GM18519 (cell line): ENCODE results near the gene WSCD2.

Experiments
- ATAC-seq: cut with Tn5 transposase; IDR thresholded peaks from one replicate; pipeline ENCODE4 v1.9.1; 2021; ENCODE audit warnings: mild to moderate bottlenecking, moderate library complexity; ENCODE audit not compliant: unreplicated experiment, low FRiP score

The WSCD2 gene

DNA sequence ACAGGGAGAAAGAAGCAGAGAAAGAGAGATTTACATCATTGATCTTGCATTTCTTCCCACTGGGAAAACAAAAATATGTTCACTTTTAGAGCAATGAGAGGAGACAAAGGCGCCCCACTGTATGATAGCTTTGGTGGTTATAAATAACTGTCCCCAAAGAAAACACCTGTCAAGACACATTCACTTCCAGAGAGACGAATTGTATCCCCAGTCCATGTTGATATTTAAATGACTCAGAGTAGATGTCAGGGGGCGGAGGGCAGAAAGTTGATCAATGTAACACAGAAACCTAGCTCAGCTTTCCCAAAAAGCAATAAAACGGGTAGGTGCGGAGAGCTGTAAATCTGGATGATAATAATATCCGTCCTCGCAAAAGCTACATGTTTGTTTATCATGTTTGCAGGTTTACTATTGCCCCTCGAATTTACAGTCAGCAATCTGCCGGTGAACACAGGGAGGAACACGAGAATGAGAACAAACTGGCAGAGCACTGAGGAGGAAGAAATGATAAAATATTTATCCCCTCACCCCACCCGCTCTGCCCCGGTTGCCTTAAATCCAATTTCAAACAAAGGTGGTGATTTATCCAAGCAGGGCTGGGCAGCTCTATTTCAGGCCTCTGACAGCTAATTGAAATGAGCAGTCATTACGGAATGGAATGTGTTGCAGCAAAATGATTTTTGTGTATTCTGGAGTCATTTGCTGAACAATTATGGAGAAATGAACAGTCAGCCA is 125.6 kb downstream of the WSCD2 start:
- no peak for ATAC-seq

DNA sequence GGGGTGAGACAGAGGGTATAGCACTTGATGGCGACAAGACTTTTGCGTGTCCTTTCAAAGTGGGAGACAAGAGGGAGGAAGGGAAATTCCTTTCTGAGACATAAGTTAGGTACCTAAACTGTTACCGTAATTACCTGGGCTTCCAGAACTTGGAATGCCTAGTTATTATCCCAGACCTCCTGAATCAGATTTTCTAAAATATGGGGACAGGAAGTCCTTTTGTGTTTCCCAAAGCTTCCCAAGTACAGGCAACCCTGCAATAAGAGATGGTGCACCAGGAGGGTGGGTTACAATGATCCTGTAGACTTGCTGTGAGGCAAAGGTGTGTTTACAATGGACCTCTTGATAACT is 126.1 kb downstream of the WSCD2 start:
- ATAC-seq = no peak

DNA sequence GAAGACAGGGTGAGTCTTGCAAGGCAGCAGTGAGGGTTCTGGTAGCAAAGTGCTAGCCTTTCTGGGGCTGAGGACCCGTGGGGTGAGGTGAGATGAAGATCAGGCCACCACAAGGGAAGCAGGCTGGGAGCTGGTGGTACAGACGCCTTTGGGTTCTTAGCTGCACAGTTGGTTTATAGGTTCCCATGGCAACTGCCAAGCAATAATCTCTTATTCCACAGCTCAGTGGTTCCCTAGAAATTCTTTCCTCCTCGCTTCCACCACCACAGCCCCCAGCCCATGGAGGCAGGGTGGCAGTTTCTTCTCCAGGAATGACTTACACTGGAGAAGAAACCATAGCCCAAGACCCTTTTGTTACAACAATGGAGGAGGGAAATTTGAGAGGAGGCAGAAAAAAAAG is 127.9 kb downstream of the WSCD2 start:
- ATAC-seq = no peak

DNA sequence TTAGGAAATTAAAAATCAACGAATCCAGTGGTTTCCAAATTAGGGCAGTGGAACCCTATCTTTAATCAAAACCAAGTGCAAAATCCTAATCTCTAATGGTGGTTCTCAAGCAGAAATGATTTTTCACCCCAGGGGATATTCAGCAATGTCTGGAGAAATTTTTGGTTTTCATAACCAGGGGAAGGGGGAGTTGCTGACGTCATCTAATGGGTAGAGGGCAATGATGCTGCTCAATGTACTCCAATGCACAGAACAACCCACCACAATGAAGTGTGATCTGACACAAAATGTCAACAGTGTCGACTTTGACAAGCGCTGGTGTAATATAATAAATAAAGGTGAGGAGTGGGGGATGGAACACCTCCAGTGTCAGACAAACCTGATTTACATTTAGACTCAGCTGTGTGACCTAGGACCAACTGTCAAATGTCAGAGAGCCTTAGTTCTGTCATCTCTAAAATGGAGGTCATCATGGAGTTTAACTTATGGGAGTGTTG is 128.6 kb downstream of the WSCD2 start:
- ATAC-seq = no peak

DNA sequence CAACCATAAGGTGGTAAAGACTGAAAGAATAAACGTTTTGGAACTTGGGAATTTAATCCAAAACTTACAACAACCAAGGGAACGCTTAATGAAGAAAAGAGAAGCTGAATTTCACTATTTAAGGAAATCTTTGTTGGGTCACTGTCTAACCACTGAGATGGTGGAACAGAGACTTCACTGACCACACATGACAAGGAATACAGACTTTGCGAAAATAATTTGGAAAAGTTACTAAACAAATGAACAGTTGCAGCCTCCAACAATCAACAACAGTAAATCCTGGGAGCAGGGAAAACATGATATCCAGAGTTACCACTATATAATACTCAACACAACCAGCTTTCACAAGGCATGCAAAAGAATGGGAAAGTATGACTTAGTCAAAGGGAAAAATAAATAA is 131.0 kb downstream of the WSCD2 start:
- ATAC-seq = no peak

DNA sequence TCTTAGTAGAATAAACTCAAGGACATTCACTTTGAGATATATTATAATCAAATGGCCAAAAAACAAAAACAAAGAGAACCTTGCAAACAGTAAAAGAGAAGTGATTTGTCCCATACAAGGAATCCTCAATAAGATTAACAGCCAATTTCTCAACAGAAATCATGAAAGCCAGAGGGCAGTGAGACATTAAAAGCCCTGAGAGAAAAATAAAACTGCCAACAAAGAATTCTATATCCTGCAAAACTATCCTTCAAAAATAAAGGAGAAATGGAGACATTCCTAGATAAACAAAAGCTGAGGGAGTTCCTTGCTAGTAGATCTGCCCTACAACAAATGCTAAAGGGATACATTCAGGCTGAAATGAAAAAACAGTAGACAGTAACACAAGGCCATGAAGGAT is 131.9 kb downstream of the WSCD2 start:
- no peak for ATAC-seq

DNA sequence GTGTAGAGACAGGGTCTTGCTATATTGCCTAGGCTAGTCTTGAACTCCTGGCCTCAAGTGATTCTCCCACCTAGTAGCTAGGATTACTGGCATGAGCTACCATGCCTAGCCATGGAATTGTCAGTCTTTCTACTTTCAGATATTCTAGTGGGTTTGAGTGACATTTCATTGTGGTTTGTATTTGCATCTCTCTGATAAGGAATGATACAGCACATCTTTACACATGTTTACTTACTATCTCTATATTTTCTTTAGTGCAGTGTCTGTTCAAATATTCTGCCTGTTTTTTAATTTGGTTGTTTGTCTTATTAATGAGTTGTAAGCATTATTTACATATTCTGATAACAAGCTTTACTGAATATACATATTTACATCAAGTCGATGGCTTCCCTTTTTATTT is 136.4 kb downstream of the WSCD2 start:
- no peak for ATAC-seq

DNA sequence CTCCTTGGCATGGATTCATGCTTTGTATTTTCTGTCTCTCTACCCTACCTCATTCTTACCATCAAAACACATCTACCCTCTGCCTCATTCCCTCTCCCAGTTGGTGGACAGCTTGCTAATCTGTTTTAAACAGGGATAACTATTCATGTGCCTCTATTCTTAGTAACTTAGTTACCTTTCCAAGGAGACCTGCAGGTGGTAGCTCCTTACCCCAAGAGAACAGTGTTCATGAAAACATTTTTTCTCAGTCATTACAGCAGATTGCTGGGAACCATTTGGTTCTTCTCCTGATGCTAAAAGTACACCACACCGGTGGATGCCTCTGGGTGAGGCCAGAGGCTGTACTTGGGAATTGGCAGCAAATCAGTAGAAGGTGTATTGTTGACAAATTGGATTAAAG is 137.0 kb downstream of the WSCD2 start:
- ATAC-seq = no peak

DNA sequence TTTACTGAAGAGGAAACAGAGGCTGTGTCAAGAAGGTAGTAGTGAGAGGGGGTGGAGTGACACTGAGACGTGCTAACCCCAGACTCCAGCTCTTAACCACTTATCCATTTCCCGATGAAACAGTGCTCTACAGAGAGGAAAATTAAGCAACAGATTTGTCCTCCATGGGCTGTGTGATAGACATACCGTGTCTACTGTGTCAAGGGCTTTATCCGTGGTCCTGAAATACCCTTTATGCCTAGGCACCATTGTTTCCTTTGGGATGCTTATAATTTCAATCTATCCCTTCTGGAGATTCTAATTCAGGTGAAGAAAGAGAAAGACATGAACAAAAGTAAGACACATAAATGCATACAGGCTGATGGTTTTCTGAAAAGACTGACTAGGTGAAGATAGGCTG is 138.4 kb downstream of the WSCD2 start:
- no peak for ATAC-seq

DNA sequence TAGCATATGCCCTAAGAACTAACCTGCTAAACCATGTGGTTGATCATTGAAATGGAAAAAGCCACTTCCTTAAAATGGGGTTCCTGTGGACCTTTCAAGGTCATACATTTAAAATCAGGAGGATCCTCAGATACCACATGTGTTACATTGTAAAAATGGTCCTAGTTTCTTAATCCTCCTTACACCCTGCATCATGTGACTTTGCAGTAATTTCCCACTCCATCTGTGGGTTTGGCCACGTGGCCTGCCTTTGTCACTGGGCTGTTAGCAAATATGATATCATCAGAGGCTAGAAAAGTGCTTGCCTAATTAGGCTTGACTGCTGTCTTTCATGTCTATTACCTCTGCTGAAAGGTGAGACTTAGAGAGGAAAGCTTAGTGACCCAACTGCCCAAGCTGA is 139.3 kb downstream of the WSCD2 start:
- no peak for ATAC-seq

DNA sequence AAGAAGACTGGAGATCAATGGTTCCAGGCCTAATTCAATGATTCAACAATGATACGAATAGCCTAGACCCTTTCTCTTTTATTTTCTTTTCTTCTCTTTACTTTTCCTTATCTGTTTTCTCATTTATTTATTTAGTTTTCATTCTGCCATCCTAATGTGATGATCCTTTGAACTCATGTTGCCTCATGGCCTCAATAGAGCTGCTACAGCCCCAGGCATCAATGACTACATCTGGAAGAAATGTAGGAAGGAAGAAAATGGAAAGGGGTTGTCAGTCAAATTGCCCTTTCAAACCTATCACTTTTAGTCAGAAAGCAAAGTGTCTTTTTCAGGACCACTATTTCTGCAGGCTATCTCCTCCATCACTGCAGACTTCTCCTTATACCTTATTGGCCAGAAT is 140.1 kb downstream of the WSCD2 start:
- no peak for ATAC-seq

DNA sequence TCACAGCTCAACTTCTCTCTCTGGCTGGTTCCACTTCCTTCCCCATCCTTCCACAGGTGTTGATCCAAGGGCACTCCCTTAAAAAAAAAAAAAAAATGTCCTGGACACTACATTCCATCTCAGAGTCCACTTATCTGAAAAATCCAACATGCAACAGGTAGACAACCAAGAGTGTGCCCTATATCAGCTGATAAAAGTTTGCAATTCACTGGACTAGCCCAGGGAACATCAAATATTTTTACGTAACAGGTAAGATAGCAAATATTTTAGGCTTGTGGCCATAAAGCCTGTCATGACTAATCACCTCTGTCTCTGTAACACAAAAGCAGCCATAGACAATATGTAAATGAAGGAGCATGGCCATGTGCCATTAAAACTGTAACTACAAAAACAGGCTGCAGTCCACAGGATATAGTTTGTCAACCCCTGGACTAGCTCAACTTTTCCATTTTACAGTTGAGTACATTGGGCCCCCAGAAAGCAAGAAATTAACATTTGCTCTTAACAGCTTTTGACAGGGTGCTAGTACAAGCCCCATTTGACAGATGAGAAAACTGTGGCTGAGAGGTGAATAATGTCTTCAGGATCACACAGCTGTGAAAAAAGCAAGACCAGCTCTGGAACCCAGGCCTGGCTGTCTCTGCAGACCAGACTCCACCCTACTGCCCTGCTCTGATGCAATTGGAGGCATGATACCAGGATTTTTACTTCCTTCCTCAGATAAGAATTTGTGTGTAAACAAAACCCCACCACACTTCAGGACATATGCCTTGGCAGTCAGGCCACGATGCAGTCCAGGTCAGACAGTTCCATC is 141.2 kb downstream of the WSCD2 start:
- no peak for ATAC-seq

DNA sequence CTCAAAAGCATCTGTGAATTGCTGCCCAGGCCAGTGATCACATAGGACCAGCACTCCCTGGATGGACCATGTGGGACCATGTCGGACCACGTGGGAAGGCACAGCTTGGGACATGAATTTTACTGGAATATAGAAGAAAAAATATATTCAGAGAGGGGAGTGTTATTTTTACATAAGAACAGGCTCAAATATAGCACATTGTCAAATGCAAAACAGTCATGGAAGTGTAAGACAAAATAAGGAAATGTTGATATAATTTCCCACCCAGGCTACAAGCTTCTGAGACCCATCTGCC is 141.7 kb downstream of the WSCD2 start:
- no peak for ATAC-seq

DNA sequence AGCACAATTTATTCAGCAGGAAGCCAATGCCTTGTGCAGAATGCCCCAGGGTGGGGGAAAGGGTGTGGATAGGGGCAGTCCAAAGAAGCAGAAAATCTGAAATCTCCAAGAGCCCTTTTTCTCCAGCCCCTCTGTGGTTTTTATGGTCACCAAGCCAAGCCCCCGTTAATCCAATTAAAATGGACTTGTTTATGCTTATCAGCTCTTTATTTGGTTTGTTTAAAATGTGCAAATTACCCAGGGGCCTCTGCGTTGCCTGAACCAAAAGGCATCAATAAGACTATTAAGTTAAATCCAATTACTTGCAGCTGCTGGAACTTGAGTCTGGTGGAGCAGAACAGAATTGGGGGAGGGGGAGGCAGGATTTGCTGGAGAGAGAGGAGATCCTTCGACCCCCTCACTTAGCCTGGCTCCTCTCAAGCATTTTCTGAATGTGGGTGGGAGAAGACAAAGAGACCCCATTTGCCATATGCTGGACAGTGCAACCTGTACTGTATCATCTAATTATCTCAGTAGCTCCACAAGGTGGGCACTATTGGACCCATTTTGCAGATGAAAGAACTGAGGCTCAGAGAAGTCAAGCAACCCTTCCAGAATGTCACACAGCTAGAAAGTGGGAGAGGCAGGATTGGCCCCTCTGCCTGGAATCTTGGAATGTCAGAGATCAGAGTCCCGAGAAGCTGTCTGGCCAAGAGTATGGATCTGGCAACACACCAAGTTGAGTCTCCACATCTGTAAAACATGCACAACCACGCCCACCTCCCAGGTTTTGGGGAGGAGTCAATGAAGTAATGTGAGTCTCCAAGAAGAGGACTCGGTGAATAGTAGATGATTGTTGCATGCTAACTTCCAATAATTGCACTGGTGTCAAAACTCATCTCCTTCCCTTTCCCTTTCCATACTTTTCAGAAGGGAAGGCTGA is 143.1 kb downstream of the WSCD2 start:
- no peak for ATAC-seq

DNA sequence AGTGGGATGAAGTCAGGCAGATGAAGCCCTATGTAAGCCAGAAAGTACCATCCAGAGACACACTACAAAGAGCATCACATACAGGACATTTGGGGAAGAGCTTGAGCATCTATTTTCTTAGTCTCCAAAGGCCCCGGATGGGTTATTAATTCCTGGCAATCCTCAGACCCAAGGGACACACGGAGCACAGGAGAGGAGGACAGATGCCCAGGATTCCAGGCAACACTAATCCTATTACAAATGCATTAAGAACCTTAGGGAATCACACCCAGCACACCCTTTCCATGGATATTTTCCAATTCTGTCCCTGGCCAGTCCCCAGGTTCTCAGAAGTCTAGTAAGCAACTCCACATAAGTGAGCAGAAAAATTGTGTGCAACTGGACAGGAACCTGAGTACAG is 144.1 kb downstream of the WSCD2 start:
- no peak for ATAC-seq

DNA sequence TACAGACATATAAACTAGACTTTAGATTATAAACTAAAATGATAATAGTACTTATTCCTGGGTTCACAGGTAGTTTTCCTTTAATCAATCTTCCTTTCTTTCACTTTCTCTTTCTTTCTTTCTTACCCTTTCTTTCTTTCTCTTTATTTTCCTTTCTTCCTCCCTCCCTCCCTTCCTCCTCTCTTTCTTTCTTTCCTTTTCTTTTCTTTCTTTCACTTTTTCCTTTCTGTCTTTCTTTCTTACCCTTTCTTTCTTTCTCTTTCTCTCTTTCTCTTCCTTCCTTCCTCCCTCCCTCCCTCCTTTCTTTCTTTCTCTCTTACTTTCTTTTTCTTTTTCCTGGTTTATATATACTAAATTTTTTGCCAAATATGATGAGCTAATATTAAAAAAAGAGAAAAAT is 148.5 kb downstream of the WSCD2 start:
- ATAC-seq = no peak

DNA sequence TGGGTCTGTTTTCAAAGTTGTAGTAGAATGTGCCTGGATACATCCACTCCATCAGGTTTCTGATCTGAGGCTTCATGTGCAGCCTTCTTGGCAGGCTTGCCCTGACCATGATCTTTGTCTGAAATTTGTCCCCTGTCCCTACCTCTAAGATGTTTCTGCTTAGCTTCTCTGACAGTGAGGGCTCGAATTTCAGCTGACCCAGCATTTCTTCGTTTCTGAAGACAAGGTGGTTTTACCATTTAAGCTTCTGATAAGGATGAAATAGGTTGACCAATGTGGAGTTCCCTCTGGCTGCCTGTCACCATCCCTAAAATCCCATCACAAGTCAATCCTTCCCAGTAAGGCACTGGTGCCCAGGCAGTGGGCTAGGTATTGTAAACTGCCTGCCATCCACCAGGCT is 153.1 kb downstream of the WSCD2 start:
- no peak for ATAC-seq

DNA sequence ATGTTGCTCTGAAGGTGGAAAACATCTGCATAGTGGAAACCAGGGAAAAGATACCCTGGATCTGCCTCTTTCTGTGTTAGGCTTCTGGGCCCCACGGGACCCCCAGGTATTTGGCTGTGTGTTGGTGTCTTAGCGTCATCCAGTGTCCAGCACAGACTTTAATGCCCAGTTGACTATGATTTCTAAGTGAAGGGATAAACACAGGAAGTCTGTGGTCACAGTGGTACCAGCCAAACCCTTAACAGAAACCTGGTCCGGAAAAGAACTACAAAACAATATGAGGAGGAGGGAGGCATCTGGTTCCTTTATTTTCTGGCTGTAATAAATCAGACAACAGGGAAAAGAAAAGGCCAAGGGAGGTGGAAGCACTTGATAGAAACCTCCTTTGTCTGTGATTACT is 153.6 kb downstream of the WSCD2 start:
- ATAC-seq = no peak

DNA sequence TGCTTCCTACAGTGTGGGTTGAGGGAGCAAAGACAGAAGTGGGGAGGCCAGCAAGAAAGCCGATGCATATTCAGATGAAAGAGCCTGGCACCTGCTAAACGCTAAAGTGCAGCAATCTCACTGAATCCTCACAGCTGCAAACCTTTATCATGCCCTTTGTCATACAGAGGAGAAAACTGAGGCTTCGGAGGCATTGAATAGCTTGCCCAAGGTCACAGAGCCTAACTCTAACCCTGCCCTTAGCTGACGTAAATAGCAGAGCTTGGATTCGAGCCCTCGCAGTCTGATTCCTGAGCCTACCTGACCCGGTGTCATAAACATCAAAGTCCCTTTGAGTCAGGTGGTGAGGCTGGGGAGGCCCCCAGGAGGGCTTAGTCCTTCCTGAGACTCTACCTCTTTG is 155.1 kb downstream of the WSCD2 start:
- no peak for ATAC-seq

DNA sequence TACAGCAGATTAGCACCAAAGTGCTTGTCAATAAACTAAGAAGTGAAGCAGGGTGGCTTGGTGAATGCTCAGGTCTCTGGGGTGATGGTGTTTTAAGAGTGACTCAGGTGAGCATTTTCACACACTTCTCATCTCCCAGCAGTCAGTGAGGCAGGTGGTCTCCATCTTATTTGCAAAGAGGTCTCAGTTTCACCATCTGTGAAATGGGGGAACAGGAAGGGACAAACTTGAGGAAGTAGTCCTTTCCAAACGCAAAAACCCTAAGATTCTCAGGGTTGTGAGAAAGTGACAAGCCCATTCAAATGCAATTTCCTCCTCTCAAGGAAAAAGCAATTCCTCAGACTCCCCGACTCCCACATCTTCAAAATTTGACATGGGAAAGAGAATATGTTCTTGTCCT is 155.9 kb downstream of the WSCD2 start:
- ATAC-seq = no peak

DNA sequence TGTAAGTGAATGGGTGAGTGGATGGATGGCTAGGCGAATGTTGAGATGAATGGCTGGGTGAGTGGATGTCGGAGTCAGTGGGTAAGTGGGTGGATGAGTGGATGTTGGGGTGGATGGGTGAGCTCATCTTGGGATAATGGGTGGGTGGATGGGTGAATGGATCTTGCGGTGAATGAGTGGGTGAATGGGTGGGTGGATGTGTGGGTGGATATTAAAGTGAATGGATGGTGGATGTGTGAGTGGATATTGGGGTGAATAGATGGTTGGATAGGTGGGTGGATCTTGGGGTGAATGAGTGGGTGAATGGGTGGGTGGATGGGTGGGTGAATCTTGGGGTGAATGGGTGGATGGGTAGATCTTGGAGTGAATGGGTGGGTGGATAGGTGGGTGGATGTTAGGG is 158.1 kb downstream of the WSCD2 start:
- ATAC-seq = no peak
